Lung (tissue), 12 donors: Measurements from ENCODE around the gene CCDC201. TPM values are rescaled to one million over a fixed set of nuclear protein-coding genes. Genes with fewer than 3 reads are reported as not detected.

Experiments used
- ATAC-seq: fragments of 200-7000 bp; cut with Tn5 transposase; one replicate; pipeline ENCODE4 v1.9.1; 2020; ENCODE audit warnings: moderate number of reproducible peaks; ENCODE audit not compliant: insufficient read depth, low FRiP score
- DNase-seq, 3 donors: peaks; one replicate each; pipeline ENCODE4 v3.0.0-alpha.2; 2013 to 2017
- H3K27ac ChIP-seq, 2 donors: one replicate each; pipeline ENCODE4 v1.5.1; 2013; ENCODE audit warnings: mild to moderate bottlenecking in 2 of 2, moderate library complexity in 2 of 2, control low read depth in 1 of 2, inconsistent platforms in 1 of 2, low read depth in 1 of 2, low read length in 1 of 2
- H3K27me3 ChIP-seq, 3 donors: one replicate each; pipeline ENCODE4 v1.5.1; 2013; ENCODE audit warnings: low read length in 2 of 3; ENCODE audit not compliant: control insufficient read depth in 3 of 3, insufficient read depth in 3 of 3
- H3K36me3 ChIP-seq, 4 donors: one replicate each; pipeline ENCODE4 v1.5.1; 2013; ENCODE audit warnings: low read length in 4 of 4, mild to moderate bottlenecking in 1 of 4, moderate library complexity in 1 of 4; ENCODE audit not compliant: control insufficient read depth in 4 of 4, insufficient read depth in 4 of 4
- H3K4me1 ChIP-seq, 5 donors: one replicate each; pipeline ENCODE4 v1.5.1; 2013; ENCODE audit warnings: low read length in 5 of 5, mild to moderate bottlenecking in 2 of 5, moderate library complexity in 1 of 5; ENCODE audit not compliant: control insufficient read depth in 5 of 5, insufficient read depth in 5 of 5
- H3K4me3 ChIP-seq: one replicate; pipeline ENCODE4 v1.5.1; 2013; ENCODE audit warnings: mild to moderate bottlenecking, control low read depth, moderate library complexity
- H3K9ac ChIP-seq, 2 donors: one replicate each; pipeline ENCODE4 v1.5.1; 2013; ENCODE audit warnings: low read length in 2 of 2, control low read depth in 1 of 2; ENCODE audit not compliant: insufficient read depth in 1 of 2
- H3K9me3 ChIP-seq, 4 donors: one replicate each; pipeline ENCODE4 v1.5.1; 2013; ENCODE audit warnings: low read length in 3 of 4, mild to moderate bottlenecking in 1 of 4, moderate library complexity in 1 of 4; ENCODE audit not compliant: control insufficient read depth in 4 of 4, insufficient read depth in 3 of 4
- WGBS, 2 donors: extraction: QIAGEN DNeasy Blood & Tissue Kit; methylation state at CpG; one replicate each; pipeline ENCODE4 v1.1.7; 2013; 5-methylcytosine and 5-hydroxymethylcytosine counted together
- polyA plus RNA-seq, 2 donors: library from polyadenylated mRNA; stranded (reverse); fragments of 200-250 nt; gene quantifications; one replicate each; pipeline ENCODE4 v1.2.1, GENCODE V29; 2013
- total RNA-seq, 2 donors: library from RNA; depleted of rRNA in 1 of 2; stranded (reverse); fragments of >200 nt in 1 of 2; gene quantifications; one replicate each; pipeline ENCODE4 v1.2.1, GENCODE V29; 2014 to 2021
- TF ChIP-seq, protein P1 (sequence below): IDR thresholded peaks from 2 replicates; pipeline ENCODE4 v1.5.1; 2012; ENCODE audit warnings: mild to moderate bottlenecking; ENCODE audit errors: control extremely low read depth, extremely low read depth
- donor health status: control.
- donor health status: control.
- donor health status: Bipolar disorder and iron deficiency.
- donor health status: healthy.
- donor health status: DM: yes; HTN: yes; CAD: no.

The CCDC201 gene
- total and polyA plus RNA-seq, 4 donors, result not detected

DNA sequence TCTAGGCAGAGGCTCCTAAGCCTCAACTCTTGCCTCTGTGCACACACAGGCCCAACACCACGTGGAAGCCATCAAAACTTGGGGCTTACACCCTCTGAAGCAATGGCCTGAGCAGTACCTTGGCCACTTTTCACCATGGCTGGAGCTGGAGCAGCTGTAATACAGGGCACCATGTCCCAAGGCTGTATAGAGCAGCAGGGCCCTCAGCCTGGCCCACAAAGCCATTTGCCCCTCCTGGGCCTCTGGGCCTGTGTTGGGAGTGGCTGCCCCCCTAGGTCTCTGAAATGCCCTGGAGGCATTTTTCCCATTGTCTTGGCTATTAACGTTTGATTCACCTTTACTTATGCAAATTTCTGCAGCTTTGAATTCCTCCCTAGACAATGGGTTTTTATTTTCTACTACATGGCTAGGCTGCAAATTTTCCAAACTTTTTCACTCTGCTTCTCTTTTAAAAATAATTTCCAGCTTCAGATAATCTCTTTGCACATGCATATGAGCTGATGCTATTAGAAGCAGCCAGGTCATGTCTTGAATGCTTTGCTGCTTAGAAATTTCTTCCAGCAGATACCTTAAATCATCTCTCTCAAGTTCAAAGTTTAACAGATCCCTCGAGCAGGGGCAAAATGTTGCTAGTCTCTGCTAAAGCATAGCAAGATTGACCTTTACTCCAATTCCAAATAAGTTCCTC is 5.7 kb upstream of the CCDC201 start:
- Histone ChIP-seq H3K9me3 (peaks cover 0 to 16% (median 2%) of the 10 kb centered on the region in 4 donors), H3K4me3 (no peak overlapping the region), H3K36me3 (no peaks in the 10 kb centered on the region), H3K9ac (no peak overlapping the region), H3K4me1 (no peaks in the 10 kb centered on the region), H3K27ac (no peak overlapping the region), H3K27me3 (no peaks in the 10 kb centered on the region)
- ATAC-seq (no peak), DNase-seq (no peak)
- 30 to 65% methylated on average over 3 of the region's 3 CpGs for WGBS, 2 donors
- TF ChIP-seq, protein P1, sequence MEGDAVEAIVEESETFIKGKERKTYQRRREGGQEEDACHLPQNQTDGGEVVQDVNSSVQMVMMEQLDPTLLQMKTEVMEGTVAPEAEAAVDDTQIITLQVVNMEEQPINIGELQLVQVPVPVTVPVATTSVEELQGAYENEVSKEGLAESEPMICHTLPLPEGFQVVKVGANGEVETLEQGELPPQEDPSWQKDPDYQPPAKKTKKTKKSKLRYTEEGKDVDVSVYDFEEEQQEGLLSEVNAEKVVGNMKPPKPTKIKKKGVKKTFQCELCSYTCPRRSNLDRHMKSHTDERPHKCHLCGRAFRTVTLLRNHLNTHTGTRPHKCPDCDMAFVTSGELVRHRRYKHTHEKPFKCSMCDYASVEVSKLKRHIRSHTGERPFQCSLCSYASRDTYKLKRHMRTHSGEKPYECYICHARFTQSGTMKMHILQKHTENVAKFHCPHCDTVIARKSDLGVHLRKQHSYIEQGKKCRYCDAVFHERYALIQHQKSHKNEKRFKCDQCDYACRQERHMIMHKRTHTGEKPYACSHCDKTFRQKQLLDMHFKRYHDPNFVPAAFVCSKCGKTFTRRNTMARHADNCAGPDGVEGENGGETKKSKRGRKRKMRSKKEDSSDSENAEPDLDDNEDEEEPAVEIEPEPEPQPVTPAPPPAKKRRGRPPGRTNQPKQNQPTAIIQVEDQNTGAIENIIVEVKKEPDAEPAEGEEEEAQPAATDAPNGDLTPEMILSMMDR, result no peak

DNA sequence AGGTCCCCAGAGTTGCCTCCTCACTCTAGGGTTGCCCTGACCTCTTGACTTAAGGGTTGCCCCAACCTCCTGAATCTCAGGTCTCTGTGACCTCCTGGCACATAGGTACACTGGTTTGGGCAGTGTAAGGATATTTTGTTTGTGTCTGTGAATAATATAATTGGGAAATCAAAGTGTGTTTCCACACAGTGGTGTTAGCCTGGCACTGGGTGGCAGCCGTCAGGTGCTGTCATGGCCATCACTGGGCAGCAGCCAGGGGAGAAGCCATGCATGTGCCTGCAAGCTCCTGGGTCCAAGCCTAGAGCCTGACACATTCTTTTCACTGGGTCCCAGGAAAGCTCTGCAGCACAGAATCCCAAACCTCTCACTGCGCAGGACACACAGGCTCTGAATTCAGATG is 3.6 kb upstream of the CCDC201 start:
- TF ChIP-seq, protein P1, result no peak
- Histone ChIP-seq H3K9ac (no peak overlapping the region), H3K9me3 (peaks cover 0 to 15% (median 2%) of the 10 kb centered on the region in 4 donors), H3K4me1 (no peaks in the 10 kb centered on the region), H3K36me3 (no peaks in the 10 kb centered on the region), H3K4me3 (no peak overlapping the region), H3K27me3 (no peaks in the 10 kb centered on the region), H3K27ac (no peak overlapping the region)
- 93 to 100% methylated on average over 2 of the region's 2 CpGs for WGBS, 2 donors
- DNase-seq (no peak), ATAC-seq (no peak)

DNA sequence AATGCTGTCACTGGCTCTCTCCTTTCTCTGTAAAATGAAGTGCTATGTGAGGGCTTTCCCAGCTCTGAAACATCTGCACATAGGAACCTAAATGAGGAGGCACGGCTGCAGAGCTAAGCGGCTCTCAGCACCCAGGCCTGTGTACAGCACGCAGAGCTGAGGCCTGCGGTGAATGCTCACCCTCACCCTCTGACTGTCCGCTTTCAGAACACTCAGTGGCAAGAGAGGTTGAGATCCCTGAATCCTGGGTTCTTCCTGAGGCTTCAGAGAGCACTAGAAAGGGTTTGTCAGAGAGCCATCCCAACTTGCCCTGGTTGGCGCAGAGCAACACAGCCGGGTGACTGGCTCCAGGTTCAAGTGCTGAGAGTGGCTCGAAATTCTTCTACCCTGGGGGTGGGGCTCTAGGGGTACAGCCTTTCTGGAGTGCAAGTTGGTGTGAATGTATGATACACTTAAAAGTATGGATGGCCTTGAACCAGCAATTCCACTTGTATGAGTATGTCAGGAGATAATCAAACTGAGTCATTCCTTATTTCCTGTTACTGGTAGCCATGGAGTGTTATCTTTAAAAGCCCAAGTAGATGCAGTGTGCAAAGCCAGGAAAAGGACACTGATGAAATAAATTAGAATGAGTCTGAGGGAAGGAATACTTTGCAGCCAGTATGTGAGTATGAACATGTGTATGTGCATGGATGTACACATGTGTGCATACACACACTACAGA is 1.7 kb upstream of the CCDC201 start:
- Histone ChIP-seq H3K4me1 (no peaks in the 10 kb centered on the region), H3K9me3 (peaks cover 0 to 13% (median 2%) of the 10 kb centered on the region in 4 donors), H3K36me3 (no peaks in the 10 kb centered on the region), H3K4me3 (no peak overlapping the region), H3K27me3 (no peaks in the 10 kb centered on the region), H3K9ac (no peak overlapping the region), H3K27ac (no peak overlapping the region)
- DNase-seq (no peak), ATAC-seq (no peak)
- TF ChIP-seq, protein P1, result no peak
- WGBS, 2 donors, result 90 to 95% methylated on average over 8 of the region's 8 CpGs
